Measurements from ENCODE around the gene GUCY1A1. TPM values are rescaled to one million over a fixed set of nuclear protein-coding genes. Genes with fewer than 3 reads are reported as not detected.

Gene GUCY1A1
- total and polyA plus RNA-seq, 2 of the 4 experiments (the other 2 are of a cell fraction), result 0.19 to 0.54 TPM

DNA sequence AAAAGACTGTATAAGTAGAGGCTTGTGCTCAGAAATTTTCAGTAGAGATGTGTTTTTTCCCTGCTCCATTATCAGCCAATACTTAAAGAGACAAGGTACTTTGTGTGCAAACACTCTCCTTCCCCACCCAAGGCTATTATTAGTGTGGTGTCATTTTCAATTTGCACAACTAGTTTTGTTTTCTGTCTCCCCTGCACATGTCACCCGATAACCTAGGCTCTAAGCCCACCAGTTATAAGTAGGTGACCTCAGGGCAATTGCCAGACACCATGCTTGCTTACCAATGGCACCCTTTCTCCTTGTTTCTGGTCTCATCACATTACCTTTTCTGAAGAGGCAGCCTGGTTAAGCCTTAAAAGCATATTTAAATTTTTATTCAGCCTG, 8.0 kb upstream of the GUCY1A1 start:
- DNase-seq (no peak), ATAC-seq (ENCODE audit: low read depth) (no peak)
- TF ChIP-seq CHD1 (IDR thresholded peaks at IDR 0.05; ENCODE audit: low read depth, low read length) (no peak), MAZ (IDR thresholded peaks at IDR 0.05; ENCODE audit: borderline replicate concordance, low read depth, low read length) (no peak), SMC3 (IDR thresholded peaks at IDR 0.05; ENCODE audit: low read depth, low read length) (no peak), RFX5 (IDR thresholded peaks at IDR 0.05; ENCODE audit: low read depth, low read length) (no peak), MAFK (IDR thresholded peaks at IDR 0.05; ENCODE audit: low read depth, low read length) (no peak), NFE2L2 (IDR thresholded peaks at IDR 0.05; ENCODE audit: low read depth, low read length) (no peak), RAD21 (IDR thresholded peaks at IDR 0.05; ENCODE audit: low read length) (no peak), MXI1 (IDR thresholded peaks at IDR 0.05; ENCODE audit: borderline replicate concordance, low read depth, low read length) (no peak), FOS (IDR thresholded peaks at IDR 0.05; ENCODE audit: low read depth, low read length) (no peak), POLR2A (IDR thresholded peaks at IDR 0.05; ENCODE audit: low read depth, low read length) (no peak), CEBPB (IDR thresholded peaks at IDR 0.05; ENCODE audit: low read depth, low read length) (no peak), RCOR1 (IDR thresholded peaks at IDR 0.05; ENCODE audit: insufficient replicate concordance, low read length) (no peak), BHLHE40 (IDR thresholded peaks at IDR 0.05; ENCODE audit: low read depth, low read length) (no peak)
- TF ChIP-seq, protein P1, sequence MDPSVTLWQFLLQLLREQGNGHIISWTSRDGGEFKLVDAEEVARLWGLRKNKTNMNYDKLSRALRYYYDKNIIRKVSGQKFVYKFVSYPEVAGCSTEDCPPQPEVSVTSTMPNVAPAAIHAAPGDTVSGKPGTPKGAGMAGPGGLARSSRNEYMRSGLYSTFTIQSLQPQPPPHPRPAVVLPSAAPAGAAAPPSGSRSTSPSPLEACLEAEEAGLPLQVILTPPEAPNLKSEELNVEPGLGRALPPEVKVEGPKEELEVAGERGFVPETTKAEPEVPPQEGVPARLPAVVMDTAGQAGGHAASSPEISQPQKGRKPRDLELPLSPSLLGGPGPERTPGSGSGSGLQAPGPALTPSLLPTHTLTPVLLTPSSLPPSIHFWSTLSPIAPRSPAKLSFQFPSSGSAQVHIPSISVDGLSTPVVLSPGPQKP (IDR thresholded peaks at IDR 0.05; ENCODE audit: borderline replicate concordance, low read depth, low read length), result no peak
- TF ChIP-seq, protein P2, sequence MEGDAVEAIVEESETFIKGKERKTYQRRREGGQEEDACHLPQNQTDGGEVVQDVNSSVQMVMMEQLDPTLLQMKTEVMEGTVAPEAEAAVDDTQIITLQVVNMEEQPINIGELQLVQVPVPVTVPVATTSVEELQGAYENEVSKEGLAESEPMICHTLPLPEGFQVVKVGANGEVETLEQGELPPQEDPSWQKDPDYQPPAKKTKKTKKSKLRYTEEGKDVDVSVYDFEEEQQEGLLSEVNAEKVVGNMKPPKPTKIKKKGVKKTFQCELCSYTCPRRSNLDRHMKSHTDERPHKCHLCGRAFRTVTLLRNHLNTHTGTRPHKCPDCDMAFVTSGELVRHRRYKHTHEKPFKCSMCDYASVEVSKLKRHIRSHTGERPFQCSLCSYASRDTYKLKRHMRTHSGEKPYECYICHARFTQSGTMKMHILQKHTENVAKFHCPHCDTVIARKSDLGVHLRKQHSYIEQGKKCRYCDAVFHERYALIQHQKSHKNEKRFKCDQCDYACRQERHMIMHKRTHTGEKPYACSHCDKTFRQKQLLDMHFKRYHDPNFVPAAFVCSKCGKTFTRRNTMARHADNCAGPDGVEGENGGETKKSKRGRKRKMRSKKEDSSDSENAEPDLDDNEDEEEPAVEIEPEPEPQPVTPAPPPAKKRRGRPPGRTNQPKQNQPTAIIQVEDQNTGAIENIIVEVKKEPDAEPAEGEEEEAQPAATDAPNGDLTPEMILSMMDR (conservative IDR thresholded peaks at IDR 0.05; ENCODE audit: low read depth, low read length), result no peak
- TF ChIP-seq, protein P3, sequence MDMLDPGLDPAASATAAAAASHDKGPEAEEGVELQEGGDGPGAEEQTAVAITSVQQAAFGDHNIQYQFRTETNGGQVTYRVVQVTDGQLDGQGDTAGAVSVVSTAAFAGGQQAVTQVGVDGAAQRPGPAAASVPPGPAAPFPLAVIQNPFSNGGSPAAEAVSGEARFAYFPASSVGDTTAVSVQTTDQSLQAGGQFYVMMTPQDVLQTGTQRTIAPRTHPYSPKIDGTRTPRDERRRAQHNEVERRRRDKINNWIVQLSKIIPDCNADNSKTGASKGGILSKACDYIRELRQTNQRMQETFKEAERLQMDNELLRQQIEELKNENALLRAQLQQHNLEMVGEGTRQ (IDR thresholded peaks at IDR 0.05; ENCODE audit: low read depth, low read length), result no peak
- Histone ChIP-seq H3K27ac (ENCODE audit: insufficient read depth, low read length) (no peak overlapping the region), H4K91ac (ENCODE audit: insufficient read depth, low read depth, low read length) (no peak overlapping the region), H3K36me3 (ENCODE audit: control insufficient read depth, insufficient read depth, low read length) (no peaks in the 10 kb centered on the region), H4K5ac (ENCODE audit: low read depth, low read length) (no peak overlapping the region), H3K18ac (ENCODE audit: low read depth, low read length) (no peak overlapping the region), H2BK15ac (ENCODE audit: low read depth, low read length) (no peak overlapping the region), H3K4me1 (ENCODE audit: control insufficient read depth, insufficient read depth, low read length) (no peaks in the 10 kb centered on the region), H2BK120ac (ENCODE audit: low read depth, low read length) (no peak overlapping the region), H3K9me1 (ENCODE audit: insufficient read depth, low read length) (no peaks in the 10 kb centered on the region), H2AK9ac (replicated peaks; ENCODE audit: low read depth, low read length, poor library complexity) (no peak overlapping the region), H3K56ac (ENCODE audit: extremely low read depth, insufficient read depth, low read length) (no peak overlapping the region), H4K8ac (ENCODE audit: low read depth in 2 of 2, low read length in 2 of 2) (no peak overlapping the region), H4K20me1 (ENCODE audit: insufficient read depth, low read length) (no peaks in the 10 kb centered on the region), H3K9me3 (ENCODE audit: control insufficient read depth, insufficient read depth, low read length) (no peaks in the 10 kb centered on the region), H3K79me1 (ENCODE audit: low read depth in 1 of 2, low read length in 2 of 2) (no peaks in the 10 kb centered on the region), H2BK5ac (ENCODE audit: low read depth, low read length, poor library complexity, severe bottlenecking) (no peak overlapping the region), H3K9ac (ENCODE audit: low read depth, low read length) (no peak overlapping the region), H3K27me3 (ENCODE audit: control insufficient read depth, insufficient read depth, low read length) (no peaks in the 10 kb centered on the region; the same call in 1 of the 2 replicates), H3K4ac (ENCODE audit: low read depth, low read length) (no peak overlapping the region), H2AK5ac (ENCODE audit: low read depth, low read length) (no peak overlapping the region), H2BK20ac (ENCODE audit: low read depth, low read length) (no peak overlapping the region), H3K4me3 (ENCODE audit: insufficient read depth, low read depth, low read length) (no peak overlapping the region), H3K23ac (ENCODE audit: low read depth, low read length) (no peak overlapping the region), H3K4me2 (ENCODE audit: low read depth, low read length) (no peak overlapping the region), H2AFZ (replicated peaks; ENCODE audit: low read length, poor library complexity) (no peak overlapping the region), H3K14ac (replicated peaks; ENCODE audit: low read depth, low read length) (peak overlapping the region; percentile 22; the same call in 1 of the 2 replicates)
- dilution Hi-C loops (cut with HindIII; ENCODE audit: low sequenced_read_pairs, unreplicated experiment), result no loop called here
- 100% methylated on average over 1 of the region's 1 CpG; no CpG with 5 or more reads in 1 of the 2 experiments for WGBS, 2 experiments (ENCODE audit: extremely low coverage in 2 of 2, insufficient read length in 1 of 2)
- in situ Hi-C loops (cut with MboI; ENCODE audit: low sequenced_read_pairs), result no loop called here
- BruUV-seq (replicated peaks), result no TSS peak
- ChIA-PET CTCF (interaction anchor here (0.6 kb wide), 1 partner anchor 9 kb away, joined by 4 read pairs; no protein-coding TSS in a partner anchor), POLR2A (ENCODE audit: unreplicated experiment) (no interaction called here)
- intact Hi-C loops (cut with micrococcal nuclease), result no loop called here
